ENCODE results near the gene AGBL1.

The AGBL1 gene

DNA sequence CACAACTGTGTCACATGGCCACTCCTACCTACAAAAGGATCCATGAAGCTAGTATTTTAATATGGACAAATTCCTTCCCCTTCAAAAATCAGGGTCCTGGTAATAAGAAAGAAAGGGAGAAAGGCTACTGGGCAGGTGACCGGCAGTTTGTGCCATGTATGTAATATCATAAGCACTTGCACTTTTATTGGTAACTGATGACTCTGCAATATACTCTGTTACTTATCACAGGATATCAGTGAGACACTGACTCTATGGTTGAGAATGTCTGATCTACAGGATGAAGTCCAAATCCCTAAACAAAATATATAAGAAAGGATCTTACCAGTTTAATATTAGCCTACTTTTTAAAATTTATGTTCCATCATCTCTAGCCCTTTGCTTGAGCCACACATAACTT, 315.2 kb downstream of the AGBL1 start:
- DNase-seq (ENCODE audit: low spot score): no peak
- TF ChIP-seq, protein P1, sequence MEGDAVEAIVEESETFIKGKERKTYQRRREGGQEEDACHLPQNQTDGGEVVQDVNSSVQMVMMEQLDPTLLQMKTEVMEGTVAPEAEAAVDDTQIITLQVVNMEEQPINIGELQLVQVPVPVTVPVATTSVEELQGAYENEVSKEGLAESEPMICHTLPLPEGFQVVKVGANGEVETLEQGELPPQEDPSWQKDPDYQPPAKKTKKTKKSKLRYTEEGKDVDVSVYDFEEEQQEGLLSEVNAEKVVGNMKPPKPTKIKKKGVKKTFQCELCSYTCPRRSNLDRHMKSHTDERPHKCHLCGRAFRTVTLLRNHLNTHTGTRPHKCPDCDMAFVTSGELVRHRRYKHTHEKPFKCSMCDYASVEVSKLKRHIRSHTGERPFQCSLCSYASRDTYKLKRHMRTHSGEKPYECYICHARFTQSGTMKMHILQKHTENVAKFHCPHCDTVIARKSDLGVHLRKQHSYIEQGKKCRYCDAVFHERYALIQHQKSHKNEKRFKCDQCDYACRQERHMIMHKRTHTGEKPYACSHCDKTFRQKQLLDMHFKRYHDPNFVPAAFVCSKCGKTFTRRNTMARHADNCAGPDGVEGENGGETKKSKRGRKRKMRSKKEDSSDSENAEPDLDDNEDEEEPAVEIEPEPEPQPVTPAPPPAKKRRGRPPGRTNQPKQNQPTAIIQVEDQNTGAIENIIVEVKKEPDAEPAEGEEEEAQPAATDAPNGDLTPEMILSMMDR (IDR thresholded peaks at IDR 0.05; ENCODE audit: extremely low read depth, missing control alignments): no peak

DNA sequence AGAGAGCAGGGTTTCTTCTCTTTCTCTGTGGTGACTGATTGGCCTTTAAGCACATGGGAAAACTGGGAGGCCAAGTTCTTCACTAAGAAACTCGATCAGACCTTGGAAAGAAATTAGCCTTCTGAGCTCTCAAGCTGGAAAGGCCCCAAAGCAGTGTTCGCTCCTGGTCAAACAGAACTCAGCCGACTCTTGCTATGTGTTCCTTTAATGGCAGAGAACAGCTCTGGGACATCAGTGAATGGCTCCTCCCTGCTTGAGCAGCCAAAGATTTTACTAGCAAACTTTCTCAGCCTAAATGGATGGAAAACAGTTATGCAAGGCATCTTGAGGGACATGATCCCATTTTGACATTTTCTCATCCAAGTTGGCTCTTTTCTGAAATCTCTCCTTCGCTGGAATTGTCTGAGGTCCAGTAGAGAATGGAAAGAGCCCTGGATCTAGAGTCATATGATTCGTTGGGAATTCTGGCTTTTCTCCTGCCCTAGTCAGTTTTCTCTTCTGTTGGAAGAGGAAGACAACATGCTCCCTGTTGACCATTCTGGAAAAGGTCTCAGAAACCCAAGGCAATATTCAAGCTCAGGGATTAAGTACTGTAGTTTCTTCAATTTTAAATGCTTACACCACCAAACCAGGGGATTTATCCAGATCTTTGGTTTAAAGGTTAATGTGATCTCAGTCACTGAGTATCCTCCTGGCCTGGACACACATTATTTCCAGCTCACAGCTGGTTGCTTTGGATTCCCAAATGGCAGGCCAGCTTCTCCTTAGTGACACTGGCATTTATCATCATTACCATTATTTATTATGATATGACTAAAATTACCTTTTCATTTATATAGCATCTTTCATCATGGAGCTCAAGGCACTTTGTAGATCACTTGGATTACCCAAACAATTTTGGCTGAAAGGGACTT, 319.6 kb downstream of the AGBL1 start:
- TF ChIP-seq, protein P1 (IDR thresholded peaks at IDR 0.05; ENCODE audit: extremely low read depth, missing control alignments): no peak
- DNase-seq (ENCODE audit: low spot score): no peak

DNA sequence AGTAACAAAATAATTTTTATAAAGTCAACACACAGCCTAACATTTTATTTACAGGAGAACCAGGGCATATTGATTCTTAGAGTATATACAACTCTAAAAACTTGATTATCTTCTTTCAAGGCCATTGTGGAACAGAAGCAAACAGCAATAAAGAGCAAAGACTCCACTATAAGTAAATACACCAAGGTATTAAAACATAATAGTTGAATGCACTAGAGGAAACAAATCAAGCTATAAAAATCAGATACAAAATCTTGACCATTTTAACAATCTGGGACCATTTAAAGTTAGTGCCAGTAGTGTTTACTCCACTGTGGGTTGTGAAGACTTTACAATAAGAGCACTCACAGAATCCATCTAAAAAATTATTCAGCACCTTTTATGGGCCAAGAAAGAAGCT, 323.6 kb downstream of the AGBL1 start:
- TF ChIP-seq, protein P1 (IDR thresholded peaks at IDR 0.05; ENCODE audit: extremely low read depth, missing control alignments): no peak
- no peak for DNase-seq (ENCODE audit: low spot score)

DNA sequence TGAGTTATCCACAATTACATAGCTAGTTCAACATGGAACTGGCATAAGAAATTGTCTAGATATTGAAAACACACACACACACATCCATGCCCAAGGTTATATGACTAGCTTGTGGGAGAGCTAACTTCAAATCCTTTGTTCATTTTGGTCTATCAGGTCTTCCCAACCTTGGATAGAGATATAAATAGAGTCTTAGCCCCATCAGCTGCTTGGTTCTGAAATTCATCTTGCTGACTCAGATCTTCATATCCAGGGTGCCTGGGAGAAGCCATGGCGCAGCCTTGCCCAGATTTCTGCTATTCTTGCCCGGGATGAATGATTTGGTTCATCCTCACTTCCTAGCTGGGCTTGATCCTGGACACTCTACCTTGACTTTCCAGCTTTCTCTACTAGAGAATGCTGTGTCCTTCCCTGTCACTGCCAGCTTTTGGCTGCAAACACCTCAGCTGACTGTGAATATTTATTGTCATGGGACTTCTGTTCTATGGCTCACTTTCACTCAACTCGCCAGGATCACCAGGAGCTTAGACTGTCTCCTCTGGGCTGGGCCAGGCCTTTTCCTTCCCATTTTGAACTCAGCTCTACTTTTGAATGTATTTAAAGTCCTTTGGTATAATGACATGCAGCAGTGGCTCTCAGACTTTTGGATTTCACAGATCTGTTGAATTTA, 324.4 kb downstream of the AGBL1 start:
- TF ChIP-seq, protein P1 (IDR thresholded peaks at IDR 0.05; ENCODE audit: extremely low read depth, missing control alignments): no peak
- DNase-seq (ENCODE audit: low spot score): no peak

DNA sequence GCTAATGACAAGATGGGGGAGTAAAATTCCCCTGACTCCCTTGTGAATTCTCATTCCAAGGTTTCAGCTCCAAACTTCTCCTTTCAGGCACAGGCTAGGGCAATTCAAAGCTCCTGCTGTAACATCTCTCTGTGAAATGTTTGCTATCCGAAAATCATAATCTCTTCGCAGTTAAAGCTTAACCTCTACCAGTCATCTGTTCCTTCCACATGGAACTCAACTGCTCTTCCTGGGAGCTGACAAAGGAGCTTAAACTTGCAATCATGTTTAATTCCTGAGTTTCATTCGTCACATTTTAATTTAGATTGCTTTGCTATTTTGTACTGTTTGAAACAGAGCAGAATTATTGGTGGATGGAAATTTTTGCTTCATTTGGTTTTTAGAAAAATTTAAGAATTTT, 328.6 kb downstream of the AGBL1 start:
- TF ChIP-seq, protein P1 (IDR thresholded peaks at IDR 0.05; ENCODE audit: extremely low read depth, missing control alignments): no peak
- DNase-seq (ENCODE audit: low spot score): no peak

DNA sequence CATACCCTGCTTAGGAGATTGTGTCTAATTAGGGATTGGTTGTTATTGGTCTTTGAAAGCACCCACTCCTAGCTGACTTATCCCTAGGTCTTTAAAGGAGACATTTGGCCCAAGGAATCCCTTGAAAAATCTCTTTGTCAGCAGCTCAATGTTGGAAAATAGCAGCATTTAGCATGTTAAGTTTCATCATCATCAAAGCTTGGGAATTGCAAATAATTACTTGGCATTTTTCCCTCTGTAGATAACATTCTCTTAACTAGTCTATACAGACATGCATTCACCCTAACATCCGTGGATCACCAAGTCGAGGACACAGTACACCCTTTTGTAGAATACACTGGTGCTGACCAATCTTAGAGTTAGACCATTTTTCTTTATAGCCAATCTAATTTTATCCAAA, 332.2 kb downstream of the AGBL1 start:
- no peak for DNase-seq (ENCODE audit: low spot score)
- TF ChIP-seq, protein P1 (IDR thresholded peaks at IDR 0.05; ENCODE audit: extremely low read depth, missing control alignments): no peak

DNA sequence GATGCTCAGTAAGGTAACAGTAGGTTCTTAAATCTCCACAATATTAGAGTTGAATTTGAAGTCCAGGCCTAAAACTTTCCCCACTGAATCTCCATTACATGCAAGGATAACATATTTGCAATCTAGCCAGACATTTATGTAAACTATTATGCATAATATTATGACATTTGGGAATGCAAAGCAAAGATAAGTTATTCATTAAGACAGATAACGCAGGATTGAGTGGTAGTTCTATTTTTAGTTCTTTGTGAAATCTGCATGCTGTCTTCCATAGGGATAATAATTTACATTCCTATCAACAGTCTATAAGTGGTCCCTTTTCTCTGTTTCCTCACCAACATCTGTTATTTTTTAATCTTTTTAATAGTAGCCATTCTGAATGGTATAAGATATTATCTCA, 333.5 kb downstream of the AGBL1 start:
- DNase-seq (ENCODE audit: low spot score): no peak
- TF ChIP-seq, protein P1 (IDR thresholded peaks at IDR 0.05; ENCODE audit: extremely low read depth, missing control alignments): no peak

Data from GM20000 (cell line).